ENCODE results near the gene SEPTIN3. TPM values are rescaled to one million over a fixed set of nuclear protein-coding genes. Genes with fewer than 3 reads are reported as not detected.

SEPTIN3 gene
- total RNA-seq, 1 donor from 2014 or later = 8.8 TPM

- no peaks in the 10 kb centered on the region for H3K36me3 Mint-ChIP-seq
- peaks cover 7% of the 10 kb centered on the region for H3K4me1 Mint-ChIP-seq
- H3K9me3 Mint-ChIP-seq = no peaks in the 10 kb centered on the region
- TF ChIP-seq CTCF (IDR thresholded peaks at IDR 0.05; ENCODE audit: unreplicated experiment) = no peak
- no peak for DNase-seq (ENCODE audit: low spot score in 2 of 2, unreplicated experiment in 2 of 2)
- H3K27ac Mint-ChIP-seq = no peak overlapping the region
- H3K27me3 Mint-ChIP-seq (ENCODE audit: low read depth) = peaks cover 16% of the 10 kb centered on the region
- no peak overlapping the region for H3K4me3 Mint-ChIP-seq
Observed at GRCh38 chr22:41931701-41932269, 37.5 kb upstream of the SEPTIN3 start.

- H3K27ac Mint-ChIP-seq = no peak overlapping the region
- no peak overlapping the region for H3K4me3 Mint-ChIP-seq
- peaks cover 10% of the 10 kb centered on the region for H3K27me3 Mint-ChIP-seq (ENCODE audit: low read depth)
- TF ChIP-seq CTCF (IDR thresholded peaks at IDR 0.05; ENCODE audit: unreplicated experiment) = no peak
- peaks cover 7% of the 10 kb centered on the region for H3K4me1 Mint-ChIP-seq
- no peaks in the 10 kb centered on the region for H3K36me3 Mint-ChIP-seq
- no peaks in the 10 kb centered on the region for H3K9me3 Mint-ChIP-seq
- no peak for DNase-seq (ENCODE audit: low spot score in 2 of 2, unreplicated experiment in 2 of 2)
Observed at GRCh38 chr22:41932353-41932752, 36.9 kb upstream of the SEPTIN3 start.

GRCh38 chr22:41933411-41934177, 35.6 kb upstream of the SEPTIN3 start:
- no peak overlapping the region for H3K4me3 Mint-ChIP-seq
- no peaks in the 10 kb centered on the region for H3K4me1 Mint-ChIP-seq
- DNase-seq (ENCODE audit: low spot score in 2 of 2, unreplicated experiment in 2 of 2) = no peak
- H3K36me3 Mint-ChIP-seq = no peaks in the 10 kb centered on the region
- H3K27me3 Mint-ChIP-seq (ENCODE audit: low read depth) = no peaks in the 10 kb centered on the region
- no peaks in the 10 kb centered on the region for H3K9me3 Mint-ChIP-seq
- TF ChIP-seq CTCF (IDR thresholded peaks at IDR 0.05; ENCODE audit: unreplicated experiment) = no peak
- no peak overlapping the region for H3K27ac Mint-ChIP-seq

- no peaks in the 10 kb centered on the region for H3K9me3 Mint-ChIP-seq
- no peaks in the 10 kb centered on the region for H3K4me1 Mint-ChIP-seq
- H3K4me3 Mint-ChIP-seq = no peak overlapping the region
- no peaks in the 10 kb centered on the region for H3K27me3 Mint-ChIP-seq (ENCODE audit: low read depth)
- H3K27ac Mint-ChIP-seq = no peak overlapping the region
- DNase-seq (ENCODE audit: low spot score in 2 of 2, unreplicated experiment in 2 of 2) = no peak
- no peaks in the 10 kb centered on the region for H3K36me3 Mint-ChIP-seq
- no peak for TF ChIP-seq CTCF (IDR thresholded peaks at IDR 0.05; ENCODE audit: unreplicated experiment)
Observed at GRCh38 chr22:41934284-41935014, 34.8 kb upstream of the SEPTIN3 start.

GRCh38 chr22:41935015-41935351, 34.3 kb upstream of the SEPTIN3 start:
- no peak for TF ChIP-seq CTCF (IDR thresholded peaks at IDR 0.05; ENCODE audit: unreplicated experiment)
- Mint-ChIP-seq H3K27ac (no peak overlapping the region), H3K27me3 (ENCODE audit: low read depth) (no peaks in the 10 kb centered on the region), H3K4me3 (no peak overlapping the region), H3K36me3 (no peaks in the 10 kb centered on the region), H3K9me3 (no peaks in the 10 kb centered on the region), H3K4me1 (no peaks in the 10 kb centered on the region)
- DNase-seq (ENCODE audit: low spot score in 2 of 2, unreplicated experiment in 2 of 2) = no peak
